Adipose tissue (tissue), 3 donors: ENCODE results near the gene C1orf167. TPM values are rescaled to one million over a fixed set of nuclear protein-coding genes. Genes with fewer than 3 reads are reported as not detected.

Source experiments
- H3K27ac ChIP-seq: one replicate; pipeline ENCODE4 v1.5.1; 2013; ENCODE audit warnings: low read depth, low read length
- WGBS, 3 donors: extraction: QIAGEN DNeasy Blood & Tissue Kit; methylation state at CpG; one replicate each; pipeline ENCODE4 v1.1.7; 2013; 5-methylcytosine and 5-hydroxymethylcytosine counted together
- polyA plus RNA-seq, 3 donors: library from polyadenylated mRNA; stranded (reverse); fragments of 200-250 nt; gene quantifications; one replicate each; pipeline ENCODE4 v1.2.3, GENCODE V29; 2013
- donor health status: healthy with polysubstance abuse.
- donor health status: Bipolar disorder and iron deficiency.
- donor health status: healthy.

The C1orf167 gene
- polyA plus RNA-seq, 3 donors, result 0.83 to 2.7 (median 2.1) TPM

DNA sequence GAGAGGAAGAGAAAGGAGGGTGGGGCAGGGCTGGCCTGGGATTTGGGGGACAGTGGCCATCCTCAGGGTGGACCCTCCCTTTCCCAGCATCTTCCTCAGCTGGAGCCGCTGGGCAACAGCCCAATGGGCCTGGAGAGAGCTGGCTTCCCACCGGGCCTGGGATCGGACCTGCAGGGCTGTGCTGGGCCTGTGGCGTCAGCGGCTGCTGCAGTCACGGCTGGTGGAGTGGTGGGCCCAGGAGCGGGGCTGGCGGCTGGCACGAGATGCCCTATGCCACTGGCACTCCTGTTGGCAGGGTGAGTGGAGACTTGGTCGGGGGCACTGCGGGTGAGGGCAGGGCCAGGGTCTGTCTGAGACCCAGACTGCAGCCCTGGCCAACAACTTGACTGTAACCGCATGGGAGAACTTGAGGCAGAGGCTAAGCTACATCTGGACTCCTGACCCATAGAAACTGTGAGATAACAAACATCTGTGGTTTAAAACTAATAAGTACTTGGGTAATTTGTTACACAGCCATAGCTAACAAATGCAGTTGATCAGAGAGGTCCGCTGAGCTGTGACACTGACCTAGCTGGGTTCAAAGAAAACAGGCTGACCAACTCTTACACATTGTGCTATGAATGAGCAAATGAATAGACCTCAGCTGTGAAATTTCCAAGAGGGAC, 17.9 kb downstream of the C1orf167 start:
- WGBS, 3 donors, result 86 to 89% (median 87%) methylated on average over 12 to 13 of the region's 13 CpGs

DNA sequence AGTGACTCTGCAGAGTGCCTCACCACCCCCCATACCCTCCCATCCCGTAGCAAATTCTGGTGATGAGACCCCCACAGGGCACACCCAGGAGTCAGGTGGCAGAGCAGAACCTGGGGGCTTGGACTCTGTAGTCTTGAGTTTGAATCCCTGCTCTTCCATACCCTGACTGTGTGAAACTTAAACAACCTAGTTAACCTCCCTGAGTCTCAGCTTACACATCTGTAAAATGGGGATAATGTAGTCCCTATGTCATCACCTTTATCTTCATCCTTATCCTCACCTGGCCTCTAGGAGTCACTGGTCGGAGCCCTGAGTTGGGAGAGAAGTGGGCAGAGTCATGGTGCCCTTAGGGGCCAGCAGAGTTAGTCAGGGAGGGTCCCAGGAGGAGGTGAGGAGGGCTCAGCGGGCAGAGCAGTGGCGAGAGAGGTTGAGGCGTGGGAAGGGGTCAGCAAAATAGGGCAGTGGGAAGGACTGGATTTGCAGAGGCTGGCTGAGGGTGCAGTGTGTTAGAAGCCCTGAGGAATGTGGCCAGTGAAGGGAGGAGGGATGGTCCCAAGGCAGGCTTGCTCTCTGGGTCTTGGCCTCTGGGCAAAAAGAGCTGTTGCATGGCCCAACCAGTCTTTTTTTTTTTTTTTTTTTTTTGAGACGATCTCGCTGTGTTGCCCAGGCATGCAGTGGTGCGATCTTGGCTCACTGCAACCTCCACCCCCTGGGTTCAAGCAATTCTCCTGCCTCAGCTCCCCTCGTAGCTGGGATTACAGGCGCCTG, 18.6 kb downstream of the C1orf167 start:
- WGBS, 3 donors, result 81 to 95% (median 85%) methylated on average over 8 to 10 of the region's 10 CpGs
- no peak overlapping the region for H3K27ac ChIP-seq

More for the DNA sequence above, 17.9 kb downstream of the C1orf167 start:
- no peak overlapping the region for H3K27ac ChIP-seq

DNA sequence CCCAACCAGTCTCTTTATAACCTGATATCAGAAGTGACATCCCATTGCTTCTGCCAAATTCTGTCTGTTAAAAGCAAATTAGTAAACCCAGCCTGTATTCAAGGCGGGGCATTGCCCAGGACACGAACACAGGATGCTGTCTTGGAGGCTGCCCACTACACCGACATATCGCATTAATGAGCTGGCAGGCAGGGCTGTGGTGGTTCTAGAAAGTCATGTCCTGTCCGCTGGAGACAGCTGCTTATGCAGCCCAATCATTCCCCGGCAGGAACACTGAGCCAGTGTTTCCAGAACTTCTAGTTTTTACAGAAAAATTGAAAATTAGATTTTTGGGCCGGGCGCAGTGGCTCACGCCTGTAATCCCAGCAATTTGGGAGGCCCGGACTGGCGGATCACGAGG, 19.3 kb downstream of the C1orf167 start:
- no peak overlapping the region for H3K27ac ChIP-seq
- WGBS, 3 donors, result 86 to 92% (median 92%) methylated on average over 12 of the region's 12 CpGs

DNA sequence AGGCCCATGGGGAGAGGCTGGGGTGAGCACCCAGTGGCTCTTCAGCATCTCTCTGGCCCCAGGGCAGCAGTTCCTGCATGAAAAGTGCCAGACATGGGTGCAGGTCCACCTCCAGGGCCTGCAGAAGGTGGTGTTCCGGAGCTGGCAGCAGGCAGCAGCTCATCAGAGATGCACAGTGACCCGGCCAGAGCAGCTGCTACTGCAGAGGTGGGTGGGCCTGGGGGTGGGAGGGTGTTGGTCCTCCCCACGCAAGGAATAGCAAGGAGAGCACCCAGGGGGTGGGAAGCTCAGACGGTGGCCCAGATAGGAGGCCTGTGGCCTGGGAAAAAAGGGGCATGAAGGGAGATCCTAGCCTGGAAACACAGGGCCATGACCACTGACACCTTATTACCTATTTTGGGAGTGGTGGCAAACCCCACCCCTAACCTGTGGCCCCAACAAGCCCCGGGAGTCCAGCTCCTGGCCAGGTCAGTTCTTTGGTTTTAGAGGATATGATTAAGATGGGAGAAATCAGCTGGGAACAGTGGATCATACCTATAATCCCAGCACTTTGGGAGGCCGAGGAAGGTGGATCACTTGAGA, 20.2 kb downstream of the C1orf167 start:
- H3K27ac ChIP-seq, result no peak overlapping the region
- 78 to 88% (median 79%) methylated on average over 6 of the region's 6 CpGs for WGBS, 3 donors

DNA sequence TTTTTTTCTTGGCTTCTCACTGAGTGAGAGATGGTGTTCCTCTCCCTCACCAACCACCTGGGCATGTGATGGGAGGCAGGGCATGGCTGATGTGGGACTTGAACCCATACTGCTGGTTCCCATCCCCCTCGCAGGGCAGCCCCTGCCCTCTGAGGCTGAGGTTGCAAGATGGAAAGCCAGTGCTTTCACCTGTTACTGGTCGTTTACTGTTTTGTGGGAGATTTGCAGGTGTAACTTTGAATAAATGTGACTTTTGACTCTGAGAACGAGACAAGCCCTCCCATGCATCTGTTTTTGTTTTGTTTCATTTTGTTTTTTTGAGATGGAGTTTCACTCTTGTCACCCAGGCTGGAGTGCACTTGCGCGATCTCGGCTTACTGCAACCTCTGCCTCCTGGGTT, 21.6 kb downstream of the C1orf167 start:
- no peak overlapping the region for H3K27ac ChIP-seq
- 80 to 92% (median 91%) methylated on average over 6 of the region's 6 CpGs for WGBS, 3 donors

DNA sequence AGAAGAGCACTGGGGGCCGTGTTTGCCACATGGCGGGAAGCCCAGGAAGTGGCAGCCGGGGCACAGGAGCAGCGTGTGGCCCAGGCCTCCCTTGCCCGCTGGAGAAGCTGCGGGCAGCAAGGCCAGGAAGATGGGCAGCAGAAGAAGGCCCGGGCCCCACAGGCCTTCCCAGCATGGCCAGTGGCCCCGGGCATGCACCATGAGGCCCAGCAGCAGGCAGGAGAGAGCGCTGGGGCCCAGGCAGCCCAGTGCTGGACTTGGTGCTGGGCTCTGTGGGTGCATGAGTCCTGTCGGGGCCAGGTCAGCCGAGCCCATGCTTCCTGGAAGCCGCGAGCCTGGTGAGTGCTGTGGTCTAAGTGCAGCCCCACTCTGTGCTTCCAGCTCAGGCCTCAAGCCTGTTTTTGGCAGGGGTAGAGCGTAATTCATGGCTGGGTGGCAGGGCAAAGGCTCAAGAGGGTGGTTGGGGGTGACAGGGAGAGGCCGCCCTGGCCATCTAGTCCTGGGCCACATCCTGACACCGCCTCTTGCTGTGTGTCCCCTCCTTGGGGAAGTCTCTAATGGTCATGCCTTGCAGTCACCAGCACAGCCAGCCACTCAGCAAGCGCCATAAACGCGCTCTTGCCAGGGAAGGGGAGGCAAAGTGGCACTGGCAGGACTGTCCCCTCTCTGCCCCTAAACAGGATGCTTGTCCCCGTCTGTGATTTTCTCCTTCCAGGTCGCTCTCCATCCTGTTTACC, 22.4 kb downstream of the C1orf167 start:
- H3K27ac ChIP-seq, result no peak overlapping the region
- WGBS, 3 donors, result 68 to 72% (median 71%) methylated on average over 21 of the region's 21 CpGs

DNA sequence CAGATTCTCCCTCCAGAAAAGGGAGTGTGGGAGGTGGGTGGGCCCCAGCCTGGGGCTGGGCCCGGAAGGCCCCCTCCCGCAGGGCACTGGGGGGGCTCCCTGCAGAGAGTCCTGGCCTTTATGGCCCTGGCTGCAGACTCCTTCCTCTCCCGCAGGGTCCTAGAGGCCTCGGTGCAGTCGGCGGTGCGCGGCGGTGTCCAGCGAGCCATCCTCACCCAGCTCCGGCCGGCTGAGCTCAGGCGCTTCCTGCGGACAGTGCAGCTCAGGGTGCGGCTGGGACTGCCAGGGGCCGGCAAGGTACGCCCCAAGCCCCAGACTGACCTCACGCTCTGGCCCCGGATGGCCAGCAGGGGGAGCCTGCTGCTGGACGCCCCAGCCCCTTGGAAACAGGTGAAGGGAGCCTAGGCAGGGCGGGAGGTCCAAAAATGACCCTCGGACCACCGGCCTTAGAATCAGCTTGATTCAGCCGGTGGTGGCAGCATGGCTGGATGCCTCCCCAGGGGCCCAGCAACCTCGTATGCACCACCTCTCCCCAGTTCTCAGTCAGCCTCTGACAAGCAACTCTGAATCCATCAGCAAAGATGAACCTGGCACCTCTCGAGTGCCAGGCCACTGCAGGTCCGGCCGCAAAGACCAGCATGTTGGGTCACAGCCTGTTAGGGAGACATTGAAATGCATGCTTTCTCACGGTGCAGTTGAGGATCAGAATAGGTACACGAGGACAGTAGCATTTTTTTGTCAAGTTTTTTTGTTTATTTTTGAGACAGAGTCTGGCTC, 23.2 kb downstream of the C1orf167 start:
- no peak overlapping the region for H3K27ac ChIP-seq
- WGBS, 3 donors, result 6 to 8% (median 7%) methylated on average over 27 to 30 of the region's 30 CpGs

DNA sequence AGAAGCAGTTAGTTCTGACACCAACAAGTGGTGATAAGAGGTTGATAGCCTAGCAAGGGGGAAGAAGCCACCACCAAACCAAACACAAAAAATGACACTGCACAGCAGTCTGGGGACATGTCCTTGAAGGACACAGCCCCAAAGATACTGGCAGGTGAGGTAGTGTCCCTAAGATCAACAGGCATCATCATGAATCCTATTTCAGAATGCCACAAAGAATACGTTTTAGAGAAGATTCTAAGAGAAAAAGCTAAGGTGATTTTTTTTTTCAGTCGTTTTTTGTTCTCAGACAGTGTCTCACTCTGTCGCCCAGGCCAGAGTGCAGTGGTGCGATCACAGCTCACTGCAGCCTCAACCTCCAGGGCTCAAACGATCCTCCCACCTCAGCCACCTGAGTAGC, 24.2 kb downstream of the C1orf167 start:
- H3K27ac ChIP-seq, result no peak overlapping the region
- 58 to 63% (median 62%) methylated on average over 5 of the region's 5 CpGs for WGBS, 3 donors

DNA sequence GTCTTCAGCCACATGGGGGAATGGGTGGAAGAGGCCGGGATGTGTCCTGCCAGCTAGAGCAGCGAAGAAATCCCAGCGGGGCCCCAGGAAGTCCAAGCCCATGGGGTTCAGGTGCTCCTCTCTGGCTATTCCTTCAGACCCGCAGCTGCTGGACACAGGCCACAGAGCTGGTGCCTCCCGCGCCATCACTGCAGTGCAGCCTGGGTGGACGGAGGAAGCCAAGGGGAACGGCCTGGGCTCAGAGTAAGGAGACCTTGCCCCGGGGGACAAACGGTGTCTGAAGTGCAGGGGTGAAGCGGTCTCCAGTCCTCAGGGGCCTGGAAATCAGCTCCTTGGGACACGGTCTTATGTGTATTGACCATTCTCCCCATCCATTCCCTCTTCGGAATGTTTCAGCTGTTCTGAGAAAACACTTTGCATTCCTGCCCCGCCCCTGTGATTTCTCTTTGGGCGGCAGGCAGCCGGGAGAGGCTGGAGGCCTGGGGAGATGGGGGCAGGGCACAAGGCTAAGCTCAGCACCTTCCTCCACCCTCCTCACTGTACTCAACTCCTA, 25.3 kb downstream of the C1orf167 start:
- H3K27ac ChIP-seq, result peak overlapping the region; percentile 51
- WGBS, 3 donors, result 19 to 45% (median 36%) methylated on average over 16 of the region's 16 CpGs

DNA sequence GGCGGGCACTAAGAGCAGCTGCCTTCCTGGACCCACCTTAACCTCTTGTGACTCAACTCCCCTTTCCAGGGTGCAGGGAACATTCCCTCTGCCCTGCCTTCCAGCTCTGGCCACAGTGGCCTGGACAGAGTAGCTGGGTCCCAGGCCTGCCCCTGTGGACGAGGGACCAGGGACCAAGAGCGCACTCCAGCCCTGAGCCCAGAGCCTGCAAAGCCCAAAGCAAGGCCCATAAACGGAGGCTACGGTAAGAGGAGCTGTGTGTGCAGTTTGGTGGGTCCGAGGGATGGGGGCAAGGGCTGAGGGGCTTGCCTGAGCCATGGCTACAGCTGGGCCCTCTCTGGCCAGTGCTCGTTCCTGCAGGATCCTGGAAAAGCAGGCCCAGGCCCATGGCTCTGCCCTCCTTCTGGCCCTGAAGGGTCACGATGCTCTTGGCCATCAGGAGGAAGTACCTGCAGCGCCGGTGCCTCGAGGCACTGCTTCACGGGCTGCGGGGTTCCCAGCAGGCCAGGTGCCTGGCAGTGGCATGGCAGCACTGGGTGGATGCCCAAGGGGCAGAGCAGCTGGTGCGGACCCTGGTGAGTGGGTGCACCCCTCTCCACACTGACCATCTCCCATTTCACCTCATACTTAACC, 25.9 kb downstream of the C1orf167 start:
- peak overlapping the region; percentile 51 for H3K27ac ChIP-seq
- WGBS, 3 donors, result 78 to 83% (median 81%) methylated on average over 14 of the region's 14 CpGs

DNA sequence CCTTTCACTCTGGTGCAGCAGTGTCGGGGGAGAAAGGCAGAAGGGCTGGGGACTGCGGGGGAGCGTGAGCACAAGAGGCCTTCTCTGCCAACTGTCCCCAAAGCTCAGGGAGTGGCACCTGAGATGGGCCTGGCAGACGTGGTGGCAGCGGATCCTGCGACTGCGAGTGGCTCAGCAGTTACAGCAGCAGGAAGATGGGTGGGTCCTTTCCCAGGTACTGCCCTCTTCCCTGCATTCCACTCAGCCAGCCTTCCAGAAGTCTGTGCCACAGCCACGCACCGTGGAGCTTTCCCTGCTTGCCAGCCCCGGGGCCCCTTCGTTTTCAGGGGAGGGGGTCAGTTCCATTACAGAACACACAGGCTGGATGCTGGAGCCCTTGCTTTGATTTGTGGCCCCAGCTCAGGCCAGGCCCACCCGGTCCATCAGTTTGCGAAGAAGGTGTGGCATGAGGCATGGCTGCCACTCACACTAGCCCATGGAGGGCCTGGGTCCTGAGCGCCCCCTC, 26.6 kb downstream of the C1orf167 start:
- 82 to 95% (median 87%) methylated on average over 14 of the region's 14 CpGs for WGBS, 3 donors
- no peak overlapping the region for H3K27ac ChIP-seq

DNA sequence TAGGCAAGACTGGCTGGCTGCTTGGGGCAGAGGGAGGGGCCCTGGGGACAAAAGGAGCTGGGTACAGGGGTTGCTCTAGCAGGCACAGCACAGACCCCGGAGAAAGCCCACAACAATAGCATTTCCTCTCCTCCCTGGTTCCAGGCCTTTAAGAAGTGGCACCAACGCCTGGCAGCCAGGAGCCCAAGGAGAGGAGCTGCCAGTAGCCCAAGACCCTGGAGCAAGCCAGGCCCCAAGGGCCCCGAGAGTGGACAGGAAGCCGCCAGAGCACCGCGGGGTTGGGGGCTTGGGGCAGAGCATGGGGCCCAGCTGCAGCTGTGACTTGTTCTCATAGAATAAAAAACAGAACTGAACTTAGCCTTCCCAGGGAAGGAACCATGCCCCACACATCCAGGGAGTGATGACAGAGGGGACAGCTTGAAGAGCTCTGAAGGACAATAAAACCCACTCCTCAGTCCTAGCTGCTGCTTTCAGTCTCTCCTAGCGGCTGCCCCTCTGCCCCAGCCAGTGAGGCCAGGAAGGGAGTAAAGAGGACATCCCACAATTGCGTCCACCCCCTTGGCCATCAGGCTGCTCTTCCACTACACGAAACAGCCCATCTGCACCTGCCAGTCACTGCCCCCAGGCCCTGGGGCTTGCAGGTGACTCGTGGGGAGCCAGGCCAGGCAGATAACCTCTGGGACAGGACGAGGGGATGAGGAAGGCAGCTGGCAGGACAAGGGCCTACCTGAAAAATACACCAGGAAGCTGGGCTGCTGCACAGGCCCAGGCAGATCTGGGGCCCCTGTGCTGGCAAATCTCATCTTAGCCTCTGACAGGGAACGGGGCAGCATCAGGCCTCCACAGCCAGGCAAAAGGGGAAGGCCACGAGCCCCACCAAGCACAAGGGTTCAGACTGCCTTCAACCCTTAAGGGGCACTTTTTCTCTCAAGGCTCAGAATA, 27.4 kb downstream of the C1orf167 start:
- peak overlapping the region; percentile 89 for H3K27ac ChIP-seq
- WGBS, 3 donors, result 71 to 78% (median 74%) methylated on average over 12 to 13 of the region's 13 CpGs

DNA sequence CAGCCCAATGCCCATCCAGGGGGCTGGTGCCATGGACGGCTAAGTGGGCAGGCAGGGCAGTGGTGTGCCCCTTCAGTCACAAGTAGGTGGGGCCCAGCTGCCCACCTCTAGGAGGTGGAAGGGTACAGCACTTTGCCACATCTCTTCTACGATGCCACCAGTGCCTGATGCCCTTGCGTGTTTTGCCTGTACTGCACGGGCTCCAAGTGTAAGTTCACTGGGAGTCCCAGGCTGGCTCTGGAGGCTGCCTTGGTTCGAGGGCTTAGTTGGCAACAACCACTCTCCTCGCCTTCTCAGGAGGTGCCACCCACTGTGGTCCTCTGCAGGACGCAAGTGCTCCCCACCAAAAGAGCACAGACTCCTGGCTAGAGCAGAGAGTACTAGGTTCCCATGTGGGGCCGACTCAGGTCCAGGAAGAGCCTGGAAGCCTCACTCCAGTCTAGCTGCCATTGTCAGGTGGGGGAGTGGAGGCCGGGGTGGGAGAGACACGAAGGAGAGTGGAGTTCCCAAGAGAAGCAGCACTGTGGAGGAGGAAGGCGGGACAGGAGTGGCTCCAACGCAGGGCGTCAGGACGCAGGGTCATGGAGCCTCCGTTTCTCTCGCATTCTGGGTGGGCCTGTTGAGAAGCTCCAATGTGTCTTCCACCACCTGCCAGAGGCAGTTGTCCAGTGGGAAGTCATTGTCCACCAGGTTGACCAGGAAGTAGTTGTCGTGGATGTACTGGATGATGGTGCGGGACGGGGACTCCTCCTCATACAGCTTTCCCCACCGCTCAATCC, 28.3 kb downstream of the C1orf167 start:
- WGBS, 3 donors, result 62 to 80% (median 71%) methylated on average over 20 of the region's 20 CpGs
- H3K27ac ChIP-seq, result peak overlapping the region; percentile 89

DNA sequence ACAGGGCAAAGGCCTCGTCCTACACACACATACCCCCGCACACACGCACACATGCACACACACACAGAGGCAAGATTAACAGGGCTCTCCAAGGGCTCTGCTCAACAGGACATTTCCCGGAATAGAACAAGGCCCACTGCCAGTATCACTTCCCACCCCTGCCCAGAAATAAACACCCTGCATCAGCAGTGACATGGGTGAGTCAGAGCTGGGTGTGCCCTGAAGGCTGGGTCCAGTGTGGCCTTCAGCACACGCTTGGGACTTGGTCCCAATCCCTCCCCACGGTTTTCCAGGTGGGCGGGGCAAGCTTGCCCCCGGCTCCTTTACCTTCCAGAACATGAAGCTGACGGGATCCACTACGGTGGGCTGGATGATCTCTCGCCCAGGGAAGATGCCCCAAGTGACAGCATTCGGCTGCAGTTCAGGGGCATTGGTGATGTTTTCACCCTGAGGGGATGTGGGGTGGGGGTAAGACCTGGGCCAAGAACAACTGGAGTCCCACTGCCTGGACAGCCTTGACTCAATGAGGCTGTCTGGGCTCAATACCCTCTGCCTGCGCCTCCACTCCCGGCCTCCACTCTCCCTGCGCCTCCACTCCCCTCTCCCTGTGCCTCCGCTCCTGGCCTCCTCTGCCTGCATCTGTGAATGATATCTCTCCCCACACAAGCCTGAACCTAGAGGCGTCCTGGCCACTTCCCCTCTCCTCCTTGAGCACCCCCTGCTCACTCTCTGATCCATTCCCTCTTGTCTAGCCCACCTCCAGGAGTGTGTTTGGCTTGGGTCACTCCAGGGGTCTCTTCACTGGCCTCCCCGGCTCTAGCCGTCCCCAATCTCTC, 29.1 kb downstream of the C1orf167 start:
- H3K27ac ChIP-seq, result peak overlapping the region; percentile 89
- 52 to 64% (median 62%) methylated on average over 19 of the region's 19 CpGs for WGBS, 3 donors

DNA sequence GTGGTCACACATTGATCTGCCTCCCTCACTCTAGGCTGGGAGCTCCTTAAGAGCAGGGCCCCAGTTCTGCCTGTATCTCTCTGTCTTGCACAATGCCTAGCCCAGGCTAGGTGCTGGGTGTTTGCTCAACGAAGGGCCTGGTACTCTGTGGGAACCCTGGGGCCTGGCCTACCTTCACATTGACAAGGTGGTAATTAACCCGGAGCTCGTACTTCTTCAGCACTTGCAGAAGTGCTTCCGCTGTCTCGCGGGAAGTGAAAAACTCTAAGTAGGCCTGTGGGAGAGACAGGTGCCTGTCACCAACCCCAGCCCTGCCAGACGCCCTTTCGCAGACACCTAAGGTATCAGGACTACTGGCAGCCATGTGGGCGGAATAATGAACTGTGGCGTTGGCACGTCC, 30.1 kb downstream of the C1orf167 start:
- 90 to 92% (median 91%) methylated on average over 11 of the region's 11 CpGs for WGBS, 3 donors
- peak overlapping the region; percentile 68 for H3K27ac ChIP-seq
